OCI-LY7 (cell line): ENCODE measurements around the gene DNAJB1. TPM values are rescaled to one million over a fixed set of nuclear protein-coding genes. Genes with fewer than 3 reads are reported as not detected.

Experiments used
- BruUV-seq: library from RNA; stranded (reverse); fragments of 400-500 nt; replicated peaks from 2 replicates; lab custom pipeline; 2021; lab: Mats Ljungman, UMichigan
- CTCF ChIA-PET: fragments of 300-600 bp; sonication (Branson Sonifier 250); formaldehyde crosslinking; loops from one replicate; lab custom pipeline; 2022; ENCODE audit warnings: antibody characterized with exemption; ENCODE audit not compliant: unreplicated experiment; lab: Charles Lee
- POLR2A ChIA-PET: fragments of 300-600 bp; sonication (Branson Sonifier 250); formaldehyde crosslinking; loops from one replicate; lab custom pipeline; 2022; ENCODE audit warnings: antibody characterized with exemption; lab: Charles Lee
- DNase-seq: peaks from one replicate; pipeline ENCODE4 v3.0.0-alpha.2; 2015; ENCODE audit warnings: low spot score
- H2AFZ ChIP-seq: fragments of 200-600 bp; sonication (generic), shearing (Covaris generic); 2 replicates; pipeline ENCODE4 v1.6.1; 2014; ENCODE audit warnings: mild to moderate bottlenecking, antibody characterized with exemption, low read length, moderate library complexity
- H3K27ac ChIP-seq: fragments of 200-600 bp; sonication (generic); 2 replicates; pipeline ENCODE4 v1.5.1; 2014; ENCODE audit warnings: mixed run types, low read depth, mild to moderate bottlenecking, moderate library complexity, low read length, inconsistent platforms; ENCODE audit not compliant: poor library complexity, severe bottlenecking
- H3K36me3 ChIP-seq: fragments of 200-600 bp; sonication (generic); 2 replicates; pipeline ENCODE4 v1.6.1; 2014; ENCODE audit warnings: mild to moderate bottlenecking, antibody characterized with exemption, low read length, moderate library complexity, mixed read lengths; ENCODE audit not compliant: insufficient read depth
- H3K4me1 ChIP-seq: fragments of 200-600 bp; sonication (generic); 2 replicates; pipeline ENCODE4 v1.5.1; 2014; ENCODE audit warnings: mild to moderate bottlenecking, low read length; ENCODE audit not compliant: insufficient read depth, poor library complexity, severe bottlenecking
- H3K4me2 ChIP-seq: fragments of 200-600 bp; sonication (generic); 2 replicates; pipeline ENCODE4 v1.6.1; 2014; ENCODE audit warnings: mild to moderate bottlenecking, low read length
- H3K4me3 ChIP-seq: fragments of 200-600 bp; sonication (generic); 2 replicates; pipeline ENCODE4 v1.5.1; 2014; ENCODE audit warnings: mild to moderate bottlenecking, low read depth, low read length; ENCODE audit not compliant: poor library complexity, severe bottlenecking
- H3K79me2 ChIP-seq: fragments of 200-600 bp; sonication (generic); 2 replicates; pipeline ENCODE4 v1.6.1; 2016; ENCODE audit warnings: low read depth, mild to moderate bottlenecking, low read length, moderate library complexity, mixed read lengths; ENCODE audit not compliant: insufficient read depth
- H3K9me2 ChIP-seq: fragments of 200-600 bp; sonication (generic); 2 replicates; pipeline ENCODE4 v1.6.1; 2016; ENCODE audit warnings: mild to moderate bottlenecking, low read length, mixed read lengths; ENCODE audit not compliant: insufficient read depth
- H3K9me3 ChIP-seq: fragments of 200-600 bp; sonication (generic); 2 replicates; pipeline ENCODE4 v1.6.1; 2014; ENCODE audit warnings: mild to moderate bottlenecking, mixed run types, low read length, mixed read lengths
- H4K20me1 ChIP-seq: fragments of 200-600 bp; sonication (generic); 2 replicates; pipeline ENCODE4 v1.6.1; 2014; ENCODE audit warnings: mild to moderate bottlenecking, antibody characterized with exemption, low read length, moderate library complexity, mixed read lengths; ENCODE audit not compliant: insufficient read depth
- EZH2phosphoT487 ChIP-seq: fragments of 200-600 bp; sonication (generic); IDR thresholded peaks from 2 replicates; pipeline ENCODE4 v1.6.1; 2018; ENCODE audit warnings: low read depth, borderline replicate concordance, mild to moderate bottlenecking, mixed run types, antibody characterized with exemption, low read length, moderate library complexity, mixed read lengths
- intact Hi-C: fragments of 100-400 bp; cut with micrococcal nuclease; formaldehyde crosslinking; loops from one replicate; pipeline ENCODE4 v1.10.0; 2022; ENCODE audit not compliant: unreplicated experiment
- total RNA-seq, 2 experiments: library from RNA; depleted of rRNA in 1 of 2; stranded (reverse); fragments of >200 nt in 1 of 2; shearing (Covaris generic) in 1 of 2; gene quantifications; 2 replicates each; pipeline ENCODE4 v1.2.3, GENCODE V29; 2014 to 2022
- TF ChIP-seq, protein P1 (sequence below): fragments of 200-600 bp; sonication (generic); conservative IDR thresholded peaks from 2 replicates; pipeline ENCODE4 v1.5.1; 2014; ENCODE audit warnings: mild to moderate bottlenecking, antibody characterized with exemption, low read length, moderate library complexity, mixed read lengths

Gene DNAJB1
- total RNA-seq, 2 experiments from 2014 or later: 63.7 to 76.7 TPM

DNA sequence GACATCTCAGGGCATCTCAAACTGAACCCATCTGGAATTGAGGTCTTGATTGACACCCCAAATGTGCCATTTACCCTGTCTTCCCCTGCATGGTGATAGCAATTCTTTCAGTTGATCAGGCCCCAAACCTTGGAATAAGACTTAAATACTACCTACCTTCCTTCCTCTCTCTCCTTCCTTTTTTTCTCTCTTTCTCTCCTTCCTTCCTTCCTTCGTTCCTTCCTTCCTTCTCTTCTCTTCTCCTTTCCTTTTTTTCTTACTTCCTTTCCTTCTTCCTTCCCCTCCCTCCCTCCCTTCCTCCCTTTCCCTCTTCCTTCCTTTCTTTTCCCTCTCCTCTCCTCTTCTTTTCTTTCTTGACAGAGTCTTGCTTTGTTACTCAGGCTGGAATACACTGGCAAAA is 14.9 kb downstream of the DNAJB1 start:
- Histone ChIP-seq H2AFZ (no peak overlapping the region), H4K20me1 (no peaks in the 10 kb centered on the region), H3K27ac (no peak overlapping the region), H3K4me3 (no peak overlapping the region), H3K79me2 (no peaks in the 10 kb centered on the region), H3K4me1 (peaks cover 21% of the 10 kb centered on the region), H3K36me3 (no peaks in the 10 kb centered on the region), H3K9me2 (no peaks in the 10 kb centered on the region), H3K9me3 (no peaks in the 10 kb centered on the region), H3K4me2 (no peak overlapping the region)
- intact Hi-C loops: no loop called here
- ChIA-PET CTCF (no interaction called here), POLR2A (interaction anchor here (1.1 kb wide), 1 partner anchor 16 kb away, joined by 4 read pairs; no protein-coding TSS in a partner anchor)
- DNase-seq: no peak
- TF ChIP-seq, protein P1, sequence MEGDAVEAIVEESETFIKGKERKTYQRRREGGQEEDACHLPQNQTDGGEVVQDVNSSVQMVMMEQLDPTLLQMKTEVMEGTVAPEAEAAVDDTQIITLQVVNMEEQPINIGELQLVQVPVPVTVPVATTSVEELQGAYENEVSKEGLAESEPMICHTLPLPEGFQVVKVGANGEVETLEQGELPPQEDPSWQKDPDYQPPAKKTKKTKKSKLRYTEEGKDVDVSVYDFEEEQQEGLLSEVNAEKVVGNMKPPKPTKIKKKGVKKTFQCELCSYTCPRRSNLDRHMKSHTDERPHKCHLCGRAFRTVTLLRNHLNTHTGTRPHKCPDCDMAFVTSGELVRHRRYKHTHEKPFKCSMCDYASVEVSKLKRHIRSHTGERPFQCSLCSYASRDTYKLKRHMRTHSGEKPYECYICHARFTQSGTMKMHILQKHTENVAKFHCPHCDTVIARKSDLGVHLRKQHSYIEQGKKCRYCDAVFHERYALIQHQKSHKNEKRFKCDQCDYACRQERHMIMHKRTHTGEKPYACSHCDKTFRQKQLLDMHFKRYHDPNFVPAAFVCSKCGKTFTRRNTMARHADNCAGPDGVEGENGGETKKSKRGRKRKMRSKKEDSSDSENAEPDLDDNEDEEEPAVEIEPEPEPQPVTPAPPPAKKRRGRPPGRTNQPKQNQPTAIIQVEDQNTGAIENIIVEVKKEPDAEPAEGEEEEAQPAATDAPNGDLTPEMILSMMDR: no peak
- TF ChIP-seq EZH2phosphoT487: no peak
- no TSS peak for BruUV-seq

DNA sequence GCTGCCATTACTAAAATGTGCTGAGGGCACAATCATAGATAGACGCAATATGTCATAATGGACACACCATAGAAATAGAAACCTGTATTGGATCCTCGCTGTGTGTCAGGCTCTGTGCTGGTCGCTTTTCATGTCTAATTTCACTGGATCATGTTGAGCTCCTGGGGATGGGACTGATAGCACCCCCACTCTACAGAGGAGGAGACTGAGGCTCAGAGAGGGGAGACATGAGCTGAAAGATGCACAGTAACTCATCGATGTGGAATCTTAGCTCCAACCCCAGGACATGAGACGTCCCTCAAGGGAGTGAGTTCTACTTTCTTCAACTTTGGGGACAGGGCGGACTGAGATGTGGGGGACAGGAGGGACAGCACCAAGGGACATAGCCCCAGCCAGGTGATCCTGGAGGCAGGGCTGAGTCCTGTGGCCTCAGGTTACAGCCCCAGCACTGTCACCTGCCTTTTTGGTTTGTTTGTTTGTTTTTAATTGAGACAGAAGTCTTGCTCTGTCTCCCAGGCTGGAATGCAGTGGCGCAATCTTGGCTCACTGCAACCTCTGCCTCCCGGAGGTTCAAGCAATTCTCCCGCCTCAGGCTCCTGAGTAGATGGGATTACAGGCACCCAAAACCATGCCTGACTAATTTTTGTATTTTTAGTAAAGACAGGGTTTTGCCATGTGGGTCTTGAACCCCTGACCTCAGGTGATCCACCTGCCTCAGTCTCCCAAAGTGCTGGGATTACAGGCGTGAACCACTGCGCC is 15.7 kb downstream of the DNAJB1 start:
- H3K79me2 ChIP-seq: no peaks in the 10 kb centered on the region
- H3K27ac ChIP-seq: no peak overlapping the region
- no peak overlapping the region for H3K4me2 ChIP-seq
- H2AFZ ChIP-seq: no peak overlapping the region
- no TSS peak for BruUV-seq
- H4K20me1 ChIP-seq: no peaks in the 10 kb centered on the region
- no peaks in the 10 kb centered on the region for H3K9me2 ChIP-seq
- TF ChIP-seq, protein P1: no peak
- TF ChIP-seq EZH2phosphoT487: no peak
- peaks cover 21% of the 10 kb centered on the region for H3K4me1 ChIP-seq
- ChIA-PET CTCF (interaction anchor here (0.6 kb wide), 1 partner anchor 59 kb away, joined by 3 read pairs; no protein-coding TSS in a partner anchor), POLR2A (no interaction called here)
- H3K9me3 ChIP-seq: no peaks in the 10 kb centered on the region
- DNase-seq: no peak
- no peak overlapping the region for H3K4me3 ChIP-seq
- no peaks in the 10 kb centered on the region for H3K36me3 ChIP-seq
- intact Hi-C loops: no loop called here
